Hindlimb muscle (tissue), 1 donor: ENCODE measurements around the gene INAFM2. TPM values are rescaled to one million over a fixed set of nuclear protein-coding genes. Genes with fewer than 3 reads are reported as not detected.

ENCODE experiments used
- DNase-seq: peaks from one replicate; pipeline ENCODE4 v3.0.0-alpha.2; 2013
- polyA plus RNA-seq: library from polyadenylated mRNA; unstranded; fragments of 120-200 nt; gene quantifications from one replicate; pipeline ENCODE4 v1.2.1, GENCODE V29; 2013; ENCODE audit not compliant: insufficient read length

INAFM2 gene
- polyA plus RNA-seq, 1 donor: 13.2 TPM

- no peak for DNase-seq
These were observed 6.9 kb downstream of the INAFM2 start for GRCh38 chr15:40330368-40330836.

DNA sequence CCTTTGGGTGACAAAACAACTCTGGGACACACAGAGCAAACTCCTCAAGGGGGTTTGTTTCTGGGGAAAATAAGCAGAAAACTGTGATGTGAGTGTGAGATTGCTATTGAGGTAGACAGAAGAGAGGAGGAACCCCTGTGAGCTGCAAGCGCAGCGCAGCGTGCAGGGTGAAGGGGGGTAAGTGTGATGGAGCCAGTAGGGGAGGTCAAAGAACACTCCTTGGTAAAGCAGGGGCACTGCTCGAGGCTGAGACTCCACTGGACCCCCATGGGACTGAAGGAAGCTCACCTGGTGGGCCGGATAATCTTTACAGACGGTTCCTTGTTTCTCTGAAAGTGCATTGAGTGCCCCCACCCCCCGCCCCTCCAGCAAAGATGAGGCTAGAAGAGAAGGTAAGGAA, 7.5 kb downstream of the INAFM2 start:
- DNase-seq: no peak

DNA sequence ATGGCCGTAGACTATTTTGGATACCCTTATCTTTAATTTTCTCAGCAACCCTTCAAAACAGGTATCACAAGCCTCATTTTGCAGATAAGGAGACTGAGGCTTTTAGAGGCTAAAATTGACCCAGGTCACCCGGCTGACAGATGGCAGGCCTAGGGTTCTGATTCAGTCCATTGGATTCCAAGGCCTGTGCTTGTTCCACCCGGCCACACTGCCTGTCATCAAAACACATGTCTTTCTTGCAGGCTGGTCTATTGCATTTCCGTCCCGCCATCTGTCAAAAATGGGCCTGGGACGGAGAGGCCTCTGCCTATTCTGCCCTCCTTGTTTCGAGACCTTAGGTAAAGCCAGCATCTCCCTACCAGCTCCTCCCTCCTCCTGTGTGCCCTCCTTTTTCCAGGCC, 8.1 kb downstream of the INAFM2 start:
- DNase-seq: no peak

- no peak for DNase-seq
These were observed 8.8 kb downstream of the INAFM2 start for GRCh38 chr15:40332113-40332781.

GRCh38 chr15:40333922-40334492, 10.5 kb downstream of the INAFM2 start:
- peak; percentile 76 for DNase-seq

- no peak for DNase-seq
These were observed 11.0 kb downstream of the INAFM2 start for GRCh38 chr15:40334541-40334940.

DNA sequence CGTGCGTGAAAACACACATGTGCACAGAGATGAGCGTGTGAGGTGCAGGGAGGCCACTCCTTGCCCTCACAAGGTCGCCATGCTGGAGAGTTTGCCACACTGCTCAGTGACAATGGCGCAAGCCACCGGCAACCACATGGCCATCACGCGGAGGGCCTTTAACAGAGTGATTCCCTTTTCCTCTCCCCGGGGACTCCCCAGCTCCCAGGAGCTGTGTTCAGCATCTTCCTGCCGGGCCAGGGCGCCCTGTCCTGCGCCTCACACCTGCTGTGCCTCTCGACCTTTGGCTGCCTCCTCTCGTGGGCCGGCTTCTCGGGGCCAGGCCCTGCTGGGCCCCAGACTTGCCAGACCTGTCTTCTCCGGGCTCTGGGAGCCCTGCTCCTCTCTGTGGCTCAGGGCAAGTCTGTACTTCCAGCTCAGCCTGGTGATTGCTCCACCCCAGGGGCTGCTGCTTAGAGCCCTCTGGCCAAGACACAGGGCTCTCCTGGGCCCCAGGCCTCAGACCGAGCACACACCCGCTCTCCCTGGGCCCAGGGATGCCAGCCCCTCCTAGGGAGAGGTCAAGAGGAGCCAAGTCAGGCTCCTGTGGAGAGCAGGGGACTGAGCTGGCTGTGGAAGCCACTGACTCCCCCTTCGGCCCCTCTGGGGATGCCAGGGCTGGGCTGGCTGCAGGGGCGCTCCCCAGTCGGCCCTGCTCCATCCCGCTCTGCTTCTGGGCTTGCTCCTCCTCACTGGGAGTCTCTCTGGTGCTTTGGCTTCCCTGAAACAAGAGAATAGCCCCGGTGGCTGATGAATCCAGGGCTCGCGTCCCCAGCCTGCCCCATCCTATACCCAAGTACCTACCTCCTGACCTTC, 11.7 kb downstream of the INAFM2 start:
- DNase-seq: no peak

DNA sequence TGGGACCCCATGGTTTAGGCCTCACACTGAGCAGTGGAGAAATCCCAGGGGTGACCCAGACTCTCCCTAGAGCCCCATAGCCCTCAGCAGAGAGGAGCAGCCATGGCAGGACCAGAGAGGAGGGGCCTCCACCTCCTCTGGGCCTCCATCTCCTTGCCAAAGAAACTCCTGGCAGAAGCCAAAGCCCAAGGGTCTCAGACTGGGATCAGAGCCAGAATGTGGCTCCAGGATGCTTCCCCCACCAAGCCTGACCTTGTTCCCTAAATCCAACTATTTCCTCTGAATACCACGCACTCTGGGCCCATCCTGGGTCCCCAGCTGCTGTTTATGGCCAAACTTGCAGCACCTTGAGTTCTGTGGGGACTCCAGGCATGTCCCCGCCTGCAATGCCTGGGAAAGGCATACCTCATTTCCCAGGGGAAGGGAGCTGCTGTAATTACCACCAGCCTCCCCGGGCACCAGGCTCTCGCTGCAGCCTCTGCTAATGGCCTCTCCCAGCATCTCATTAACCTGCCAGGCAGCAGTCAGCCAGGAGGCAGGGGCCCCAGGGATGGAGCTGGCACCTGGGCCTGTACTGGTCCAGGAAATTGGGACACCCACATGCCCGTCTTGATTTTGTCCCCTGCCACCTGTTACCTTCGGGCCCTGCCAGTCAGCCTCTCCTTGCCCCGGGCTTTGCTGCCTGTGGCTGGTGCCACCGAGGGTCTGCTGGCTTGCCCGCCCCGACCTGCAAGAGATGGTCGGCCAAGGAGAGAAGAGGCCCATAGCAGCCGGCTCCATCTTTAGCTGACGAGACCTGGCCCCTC, 12.6 kb downstream of the INAFM2 start:
- no peak for DNase-seq

GRCh38 chr15:40336744-40337122, 13.2 kb downstream of the INAFM2 start:
- DNase-seq: no peak

DNA sequence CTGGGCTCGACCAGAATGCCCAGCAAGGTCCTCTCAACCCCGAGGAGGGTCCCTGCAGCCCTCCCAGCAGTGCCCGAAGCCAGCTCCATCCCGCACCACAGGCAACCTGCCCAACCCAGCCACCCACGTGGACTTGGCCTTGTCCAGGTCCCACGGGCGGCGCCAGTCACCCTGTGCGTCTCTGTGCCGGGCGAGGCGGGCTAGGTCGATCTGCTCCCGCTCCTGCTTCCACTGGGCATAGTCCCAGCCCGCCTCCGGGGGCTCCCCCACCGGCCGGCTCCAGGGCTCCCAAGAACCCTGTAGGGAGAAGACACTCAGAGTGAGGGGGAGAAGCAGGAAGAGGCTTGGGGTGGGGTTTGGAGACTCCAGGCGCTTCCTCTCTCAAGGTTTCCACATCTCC, 14.1 kb downstream of the INAFM2 start:
- no peak for DNase-seq

- DNase-seq: peak; percentile 49
These were observed 14.7 kb downstream of the INAFM2 start for GRCh38 chr15:40338041-40338657.

GRCh38 chr15:40338921-40339620, 15.6 kb downstream of the INAFM2 start:
- no peak for DNase-seq

- DNase-seq: no peak
These were observed 16.1 kb downstream of the INAFM2 start for GRCh38 chr15:40339621-40339945.

DNA sequence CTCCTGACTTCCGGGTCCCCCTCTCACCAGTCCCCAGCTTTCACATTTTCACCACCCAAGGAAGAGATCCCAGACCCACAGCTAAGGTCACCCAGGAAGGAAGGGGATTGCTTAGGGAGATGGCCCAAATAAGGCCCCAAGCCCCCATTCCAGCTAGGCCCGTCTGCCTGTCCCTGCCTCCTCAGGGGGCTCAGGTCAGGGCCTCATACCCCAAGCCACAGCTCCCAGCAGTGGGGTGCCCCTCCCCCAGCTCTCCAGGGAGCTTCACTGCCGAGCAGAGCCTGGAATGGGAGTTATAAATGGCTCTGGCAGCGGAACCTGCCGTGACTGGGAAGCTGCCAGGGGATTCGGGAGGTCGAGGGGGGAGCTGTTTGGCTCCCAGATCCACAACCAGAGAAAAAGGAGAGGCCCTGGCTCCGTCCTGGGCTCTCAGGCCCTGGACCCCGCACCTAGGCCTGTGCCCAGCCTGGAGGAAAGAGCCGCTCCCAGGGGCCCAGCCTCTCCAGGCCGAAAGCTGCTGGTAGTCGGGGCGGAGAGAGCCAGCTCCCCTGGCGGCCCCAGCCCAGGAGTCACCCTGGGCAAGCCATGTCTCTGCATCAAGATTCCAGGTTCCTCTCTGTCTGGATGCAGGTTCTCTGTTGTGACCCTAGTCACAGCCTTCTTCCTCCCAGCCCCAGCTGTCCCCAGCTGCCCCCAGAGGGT, 16.7 kb downstream of the INAFM2 start:
- DNase-seq: peak; percentile 56

GRCh38 chr15:40340740-40341400, 17.4 kb downstream of the INAFM2 start, which contains the start of gene CCDC9B:
Gene CCDC9B (minus strand): TSS chr15:40340939. CDS start chr15:40340819, 120 bp downstream.
- peak; percentile 63 for DNase-seq

DNA sequence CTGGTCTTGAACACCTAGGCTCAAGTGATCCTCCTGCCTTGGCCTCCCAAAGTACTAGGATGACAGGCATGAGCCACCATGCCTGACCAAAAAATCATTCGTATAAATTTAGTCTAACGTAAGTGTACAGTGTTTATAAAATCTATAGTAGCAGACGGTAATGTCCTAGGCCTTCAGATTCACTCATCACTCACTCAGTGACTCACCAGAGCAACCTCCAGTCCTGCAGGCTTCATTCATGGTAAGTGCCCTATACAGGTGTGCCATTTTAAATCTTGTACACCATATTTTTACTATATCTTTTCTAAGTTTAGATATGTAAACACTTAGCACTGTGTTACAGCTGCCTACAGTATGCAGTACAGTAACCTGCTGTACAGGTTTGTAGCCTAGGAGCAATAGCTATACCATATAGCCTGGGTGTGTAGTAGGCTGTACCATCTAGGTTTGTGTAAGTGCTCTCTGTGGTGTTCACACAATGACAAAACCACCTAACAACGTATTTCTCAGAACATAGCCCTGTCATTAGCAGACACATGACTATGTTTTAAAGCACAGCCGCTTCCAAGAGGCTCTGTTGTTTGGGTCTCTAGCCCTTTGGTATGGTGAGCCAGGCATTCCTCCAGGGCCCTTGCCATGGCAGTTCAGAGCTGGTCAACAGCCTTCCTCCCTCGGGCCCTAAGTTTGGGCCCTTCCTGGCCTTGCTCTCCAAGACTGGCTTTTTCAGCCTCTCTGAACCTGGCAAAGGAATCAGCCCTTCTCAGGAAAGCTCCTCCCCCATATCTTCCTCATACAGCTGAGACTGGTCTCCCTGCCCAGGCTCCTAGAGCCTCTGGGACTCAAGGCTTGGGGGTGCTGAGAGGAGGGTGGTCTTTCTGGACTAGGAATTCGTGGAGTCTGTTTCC, 19.2 kb downstream of the INAFM2 start:
- no peak for DNase-seq

- no peak for DNase-seq
These were observed 20.0 kb downstream of the INAFM2 start for GRCh38 chr15:40343512-40343911.

DNA sequence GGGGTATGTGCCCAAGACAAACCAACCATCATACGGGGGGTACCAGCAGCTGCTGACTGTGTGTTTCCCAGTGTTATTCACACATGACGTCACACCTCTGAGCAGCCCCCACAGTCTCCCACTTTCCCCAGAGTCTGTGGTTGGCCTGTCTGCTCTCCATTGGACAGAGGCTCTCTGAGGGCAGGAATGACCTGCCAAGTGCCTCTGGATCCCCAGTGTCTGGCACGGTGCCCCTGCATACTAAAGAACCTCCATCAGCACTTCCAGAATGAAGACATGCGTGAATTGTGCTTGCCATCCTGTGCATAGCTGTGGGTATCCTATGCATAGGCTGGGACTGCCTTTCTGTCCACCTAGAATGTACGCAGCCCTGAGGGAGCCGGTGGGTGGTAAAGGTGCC, 20.7 kb downstream of the INAFM2 start:
- DNase-seq: no peak

DNA sequence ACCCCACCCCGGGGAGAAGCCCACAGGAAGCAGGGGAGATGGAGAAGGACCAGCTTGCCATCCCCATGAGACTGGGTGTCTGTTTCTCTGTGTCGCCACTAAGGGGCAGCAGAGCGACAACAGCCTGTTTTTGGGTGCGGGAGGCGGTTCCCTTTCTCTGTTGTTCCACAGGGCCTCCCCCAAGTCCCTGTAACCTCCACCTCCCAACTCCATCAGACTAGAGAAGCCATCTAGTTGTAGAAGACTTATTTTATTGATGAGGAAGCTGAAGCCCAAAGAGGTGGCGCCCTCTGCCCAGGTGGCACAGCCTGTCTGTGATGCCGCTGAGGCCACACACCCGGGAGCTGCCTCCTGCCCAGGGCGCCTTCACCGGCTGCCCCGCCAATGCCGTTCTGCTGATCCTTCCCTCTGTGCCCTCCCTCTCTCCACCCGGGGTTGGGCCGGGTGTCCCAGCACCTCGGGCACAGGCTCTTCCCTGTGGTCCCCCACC, 21.2 kb downstream of the INAFM2 start:
- no peak for DNase-seq
